Liver (tissue), 3 donors: ENCODE data around the gene UBTD1.

Experiments used
- ATF3 ChIP-seq: IDR thresholded peaks from 2 replicates; pipeline ENCODE4 v1.6.1; 2016; ENCODE audit warnings: antibody characterized with exemption
- CTCF ChIP-seq: fragments of 150-350 bp; IDR thresholded peaks from 2 replicates; pipeline ENCODE4 v1.5.1; 2017; ENCODE audit warnings: improper control_type of control experiment, low read depth, low read length; ENCODE audit not compliant: missing input control
- RAD21 ChIP-seq, 2 donors: IDR thresholded peaks; 2 replicates each; pipeline ENCODE4 v1.6.1; 2016; ENCODE audit warnings: antibody characterized with exemption in 2 of 2, mild to moderate bottlenecking in 2 of 2
- donor health status: healthy.
- donor health status: healthy.

- TF ChIP-seq CTCF (no peak), RAD21 (IDR thresholded peaks at IDR 0.05) (no peak), ATF3 (no peak)
These were observed 35.2 kb downstream of the UBTD1 start for GRCh38 chr10:97533888-97534287.
